Karpas-422 (cell line): ENCODE measurements around the gene SSH2. TPM values are rescaled to one million over a fixed set of nuclear protein-coding genes. Genes with fewer than 3 reads are reported as not detected.

ENCODE experiments used
- DNase-seq: peaks from one replicate; pipeline ENCODE4 v3.0.0-alpha.2; 2015
- H2AFZ ChIP-seq: fragments of 200-600 bp; sonication (generic); 2 replicates; pipeline ENCODE4 v1.6.1; 2014; ENCODE audit warnings: antibody characterized with exemption, low read length, mixed read lengths
- H3K27ac ChIP-seq: fragments of 200-600 bp; sonication (generic); 2 replicates; pipeline ENCODE4 v1.5.1; 2014; ENCODE audit warnings: mild to moderate bottlenecking, low read length, moderate library complexity
- H3K27me3 ChIP-seq: fragments of 200-600 bp; sonication (generic); 2 replicates; pipeline ENCODE4 v1.6.1; 2014; ENCODE audit warnings: low read length, mixed read lengths
- H3K36me3 ChIP-seq: fragments of 200-600 bp; sonication (generic); 2 replicates; pipeline ENCODE4 v1.6.1; 2014; ENCODE audit warnings: low read length, mixed read lengths; ENCODE audit not compliant: insufficient read depth
- H3K4me1 ChIP-seq: fragments of 200-600 bp; sonication (generic); 2 replicates; pipeline ENCODE4 v1.6.1; 2014; ENCODE audit warnings: mild to moderate bottlenecking, low read length, mixed read lengths
- H3K4me2 ChIP-seq: fragments of 200-600 bp; sonication (generic); 2 replicates; pipeline ENCODE4 v1.6.1; 2014; ENCODE audit warnings: low read length, low read depth, mild to moderate bottlenecking; ENCODE audit not compliant: poor library complexity, severe bottlenecking
- H3K4me3 ChIP-seq: fragments of 200-600 bp; sonication (generic); 2 replicates; pipeline ENCODE4 v1.5.1; 2014; ENCODE audit warnings: mild to moderate bottlenecking, antibody characterized with exemption, low read length, mixed read lengths
- H3K79me2 ChIP-seq: fragments of 200-600 bp; sonication (generic); 2 replicates; pipeline ENCODE4 v1.6.1; 2014; ENCODE audit warnings: mild to moderate bottlenecking, low read length, mixed read lengths
- H3K9ac ChIP-seq: fragments of 200-600 bp; sonication (generic); 2 replicates; pipeline ENCODE4 v1.6.0; 2014; ENCODE audit warnings: low read length
- H3K9me2 ChIP-seq: fragments of 200-600 bp; sonication (generic), shearing (Covaris generic); replicated peaks from 2 replicates; pipeline ENCODE4 v1.6.0; 2014; ENCODE audit warnings: mild to moderate bottlenecking, low read length, moderate library complexity; ENCODE audit not compliant: insufficient read depth
- H3K9me3 ChIP-seq: fragments of 300-700, 200-600 bp; sonication (generic); 2 replicates; pipeline ENCODE4 v1.6.1; 2014; ENCODE audit warnings: low read length, mixed read lengths
- H4K20me1 ChIP-seq: fragments of 200-600 bp; sonication (generic); 2 replicates; pipeline ENCODE4 v1.6.1; 2014; ENCODE audit warnings: mild to moderate bottlenecking, antibody characterized with exemption, low read length, low read depth; ENCODE audit not compliant: insufficient read depth
- total RNA-seq: library from RNA; depleted of rRNA; stranded (reverse); fragments of >200 nt; shearing (Covaris generic); gene quantifications from 2 replicates; pipeline ENCODE4 v1.2.3, GENCODE V29; 2014; ENCODE audit warnings: low replicate concordance

SSH2 gene
- total RNA-seq, 1 experiment from 2014 or later = 53.9 TPM

DNA sequence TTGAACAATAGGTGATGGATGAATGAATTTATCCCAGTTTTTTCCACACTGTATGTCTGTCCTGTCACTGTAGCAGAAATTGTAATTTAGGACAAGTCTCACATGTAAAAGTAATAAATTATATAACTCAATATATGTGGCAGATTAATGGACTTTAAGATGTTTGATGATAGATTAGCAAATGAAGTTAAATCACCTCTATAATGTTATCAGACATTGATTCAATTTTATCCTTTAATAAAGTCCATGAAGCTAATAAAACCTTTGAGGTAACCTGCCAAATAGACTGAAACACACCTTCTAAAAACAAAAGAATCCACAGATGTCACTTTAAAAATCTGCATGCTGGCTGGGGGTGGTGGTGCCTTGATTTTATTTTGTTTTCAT, 224.0 kb downstream of the SSH2 start:
- H3K9ac ChIP-seq = peak overlapping the region; percentile 64
- peak overlapping the region; percentile 71 for H3K4me2 ChIP-seq

DNA sequence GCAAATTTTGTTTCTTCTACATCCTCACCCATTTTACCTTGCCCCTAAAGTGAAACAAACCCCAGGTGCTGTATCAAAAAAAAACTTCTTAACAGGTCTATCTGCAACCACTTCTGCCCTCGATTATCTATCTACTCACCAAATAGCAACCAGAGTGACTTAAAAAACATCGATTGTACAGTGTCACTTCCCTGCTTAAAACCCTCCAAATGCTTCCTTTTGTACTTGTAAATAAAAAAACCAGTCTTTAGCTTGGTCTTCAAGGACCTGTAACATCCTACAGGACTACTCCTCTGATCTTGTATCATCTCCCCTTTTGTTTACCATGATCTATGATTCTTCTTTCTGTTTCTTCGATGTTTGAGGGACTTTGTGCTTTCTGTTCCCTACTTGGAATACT, 224.6 kb downstream of the SSH2 start:
- Histone ChIP-seq H2AFZ (no peak overlapping the region), H3K27ac (peak overlapping the region; percentile 91; the same call in 1 of the 2 replicates), H3K36me3 (peaks cover 7% of the 10 kb centered on the region; the same call in 1 of the 2 replicates), H3K9me2 (no peaks in the 10 kb centered on the region), H3K27me3 (no peaks in the 10 kb centered on the region), H3K79me2 (peaks cover 61% of the 10 kb centered on the region), H3K9ac (no peak overlapping the region), H3K4me3 (no peak overlapping the region), H3K4me1 (peaks cover 24% of the 10 kb centered on the region), H3K9me3 (no peaks in the 10 kb centered on the region), H3K4me2 (peak overlapping the region; percentile 71), H4K20me1 (no peaks in the 10 kb centered on the region)
- DNase-seq = no peak

More for the DNA sequence above, 224.0 kb downstream of the SSH2 start:
- Histone ChIP-seq H3K27ac (peak overlapping the region; percentile 91), H3K4me3 (peak overlapping the region; percentile 54), H4K20me1 (no peaks in the 10 kb centered on the region), H3K9me2 (no peaks in the 10 kb centered on the region), H3K27me3 (no peaks in the 10 kb centered on the region), H3K79me2 (peaks cover 68% of the 10 kb centered on the region), H3K9me3 (no peaks in the 10 kb centered on the region), H3K4me1 (peaks cover 24% of the 10 kb centered on the region), H3K36me3 (peaks cover 7% of the 10 kb centered on the region; the same call in 1 of the 2 replicates), H2AFZ (peak overlapping the region; percentile 48; the same call in 1 of the 2 replicates)
- DNase-seq = no peak

DNA sequence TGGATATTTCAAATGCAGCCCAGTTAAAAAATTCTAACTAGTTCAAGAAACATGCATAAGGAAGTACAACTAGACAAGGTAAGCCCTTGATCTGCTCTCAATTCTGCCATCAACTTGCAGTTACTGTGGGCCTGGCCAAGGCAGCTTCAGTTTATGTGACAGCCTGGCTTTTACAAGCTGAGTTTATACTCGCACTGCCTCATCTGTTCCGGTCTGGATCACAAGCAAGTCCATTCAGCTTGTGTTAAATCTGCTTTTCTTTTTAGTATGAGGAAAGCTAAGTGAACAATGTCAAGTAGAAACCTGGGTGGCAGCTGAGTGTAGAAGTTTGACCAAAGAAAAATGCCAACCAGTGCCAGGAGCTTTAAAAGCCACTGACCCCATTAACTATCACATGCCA, 230.7 kb downstream of the SSH2 start:
- no peaks in the 10 kb centered on the region for H3K9me3 ChIP-seq
- H3K36me3 ChIP-seq = peaks cover 10% of the 10 kb centered on the region; the same call in 1 of the 2 replicates
- no peak overlapping the region for H3K27ac ChIP-seq

DNA sequence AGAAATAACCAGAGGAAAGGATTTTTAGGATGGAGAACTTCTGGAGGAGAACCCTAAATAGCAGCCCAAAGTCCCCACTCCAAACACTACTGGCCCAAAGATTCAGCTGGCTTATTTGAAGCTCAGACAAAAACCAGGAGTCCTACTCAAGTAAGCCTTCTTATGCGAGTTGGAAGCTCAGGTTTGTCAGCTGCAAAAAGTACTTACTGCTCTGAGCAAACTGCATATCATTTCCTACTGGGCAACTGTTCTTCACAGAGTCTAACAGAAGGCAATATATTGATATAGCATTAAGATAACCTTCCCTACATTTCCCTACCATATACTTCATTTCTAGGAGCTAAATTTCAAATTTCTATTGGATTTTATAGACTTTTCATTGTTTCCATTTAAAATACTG, 231.2 kb downstream of the SSH2 start:
- Histone ChIP-seq H3K27ac (no peak overlapping the region), H3K4me2 (no peak overlapping the region), H3K4me3 (no peak overlapping the region), H2AFZ (no peak overlapping the region), H3K36me3 (peaks cover 7% of the 10 kb centered on the region; the same call in 1 of the 2 replicates), H3K79me2 (peaks cover 34% of the 10 kb centered on the region), H3K9ac (no peak overlapping the region), H3K27me3 (no peaks in the 10 kb centered on the region), H3K9me2 (no peaks in the 10 kb centered on the region), H3K9me3 (no peaks in the 10 kb centered on the region), H4K20me1 (no peaks in the 10 kb centered on the region), H3K4me1 (no peaks in the 10 kb centered on the region)
- no peak for DNase-seq

More for the DNA sequence above, 230.7 kb downstream of the SSH2 start:
- Histone ChIP-seq H3K9me2 (no peaks in the 10 kb centered on the region), H3K4me3 (no peak overlapping the region), H4K20me1 (no peaks in the 10 kb centered on the region), H3K79me2 (peaks cover 38% of the 10 kb centered on the region), H3K27me3 (no peaks in the 10 kb centered on the region), H2AFZ (no peak overlapping the region), H3K9ac (no peak overlapping the region), H3K4me2 (no peak overlapping the region), H3K4me1 (0 out of 2 replicates have a peak, but pooled peaks cover 1% of the 10 kb centered on the region)
- no peak for DNase-seq

DNA sequence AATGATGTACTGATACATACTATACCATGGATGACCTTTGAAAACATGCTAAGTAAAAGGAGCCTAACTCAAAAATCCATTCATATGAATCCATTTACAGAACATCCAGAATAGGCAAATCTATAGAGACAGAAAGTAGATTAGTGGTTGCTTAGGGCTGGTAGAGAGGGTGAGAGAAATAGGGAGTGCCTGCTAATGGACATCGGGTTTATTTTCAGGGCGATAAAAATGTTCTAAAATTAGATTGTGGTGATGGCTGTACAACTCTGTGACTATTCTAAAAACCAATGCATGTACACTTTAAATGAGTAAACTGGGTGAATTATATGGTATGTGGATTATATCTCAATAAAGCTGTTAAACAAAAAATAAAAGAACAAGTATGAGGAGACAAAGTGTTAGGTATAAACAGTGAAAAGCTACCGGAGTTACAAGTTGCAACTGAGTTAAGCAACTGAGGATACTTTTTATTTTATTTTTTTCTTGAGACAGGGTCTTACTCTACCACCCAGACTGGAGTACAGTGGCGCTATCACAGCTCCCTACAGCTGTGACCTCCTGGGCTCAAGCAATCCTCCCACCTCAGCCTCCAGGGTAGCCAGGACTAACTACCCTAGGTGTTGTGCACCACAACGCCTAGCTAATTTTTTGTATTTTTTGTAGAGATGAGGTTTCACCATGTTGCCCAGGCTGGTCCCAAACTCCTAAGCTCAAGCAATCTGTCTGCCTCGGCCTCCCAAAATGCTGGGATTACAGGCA, 231.8 kb downstream of the SSH2 start:
- Histone ChIP-seq H4K20me1 (no peaks in the 10 kb centered on the region), H3K4me3 (no peak overlapping the region), H3K36me3 (peaks cover 7% of the 10 kb centered on the region; the same call in 1 of the 2 replicates), H3K9me2 (no peaks in the 10 kb centered on the region), H3K27me3 (no peaks in the 10 kb centered on the region), H3K4me2 (no peak overlapping the region), H3K79me2 (peaks cover 32% of the 10 kb centered on the region), H2AFZ (no peak overlapping the region), H3K9ac (no peak overlapping the region), H3K4me1 (no peaks in the 10 kb centered on the region), H3K27ac (no peak overlapping the region), H3K9me3 (no peaks in the 10 kb centered on the region)
- no peak for DNase-seq

DNA sequence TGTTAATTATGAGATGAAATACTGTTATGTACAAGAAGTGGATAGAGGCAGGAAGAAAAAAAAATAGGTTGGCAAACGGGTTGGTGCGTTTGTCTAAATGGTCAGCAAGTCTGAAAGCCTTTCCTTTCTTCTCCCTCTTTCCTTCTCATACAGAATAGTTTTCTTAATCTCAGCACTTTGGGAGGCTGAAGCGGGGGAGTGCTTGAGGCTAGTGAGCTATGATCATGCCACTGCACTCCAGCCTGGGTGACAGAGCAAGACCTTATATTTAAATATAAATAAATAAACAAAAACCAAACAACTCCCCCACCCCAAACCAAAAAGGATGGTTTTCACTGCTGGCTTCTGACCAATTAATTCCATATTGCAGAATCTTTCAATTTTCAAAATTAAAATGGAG, 232.7 kb downstream of the SSH2 start:
- Histone ChIP-seq H3K79me2 (peaks cover 29% of the 10 kb centered on the region), H2AFZ (no peak overlapping the region), H3K4me2 (no peak overlapping the region), H3K4me3 (no peak overlapping the region), H3K27me3 (no peaks in the 10 kb centered on the region), H3K4me1 (no peaks in the 10 kb centered on the region), H3K36me3 (peaks cover 3% of the 10 kb centered on the region; the same call in 1 of the 2 replicates), H3K27ac (no peak overlapping the region), H4K20me1 (no peaks in the 10 kb centered on the region), H3K9me2 (no peaks in the 10 kb centered on the region), H3K9ac (no peak overlapping the region), H3K9me3 (no peaks in the 10 kb centered on the region)
- DNase-seq = no peak

DNA sequence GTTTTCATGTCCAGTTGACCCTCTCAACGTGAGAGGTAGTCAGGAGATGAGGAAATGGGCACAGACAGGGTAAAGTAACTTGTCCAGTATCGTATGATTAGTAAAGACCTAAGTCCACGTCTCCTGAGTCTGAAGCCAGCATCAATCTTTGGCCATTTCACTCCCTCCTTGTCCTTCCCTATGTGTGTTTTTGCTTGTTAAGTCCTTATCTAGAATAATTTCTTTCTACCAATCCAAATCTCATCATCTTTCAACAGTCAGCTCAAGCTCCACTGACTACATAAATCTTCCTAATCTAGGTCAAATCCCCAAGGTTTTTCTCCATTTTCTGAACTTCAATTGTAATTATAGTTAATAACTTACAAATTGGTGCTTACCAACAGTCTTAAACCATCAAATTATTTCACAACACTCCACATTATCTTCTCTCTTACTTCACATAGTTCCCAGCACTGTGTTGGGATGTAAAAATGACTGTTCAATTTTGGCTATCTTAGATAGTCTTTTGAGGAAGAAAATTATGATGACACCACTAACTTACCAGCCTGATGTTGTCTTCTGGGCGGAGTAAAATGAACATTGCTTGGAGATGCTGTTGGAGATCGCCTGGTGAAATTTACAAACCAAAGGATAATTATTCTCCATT, 235.0 kb downstream of the SSH2 start:
- Histone ChIP-seq H3K4me2 (no peak overlapping the region), H3K27me3 (no peaks in the 10 kb centered on the region), H3K79me2 (peaks cover 29% of the 10 kb centered on the region), H3K9me2 (no peaks in the 10 kb centered on the region), H3K9ac (no peak overlapping the region), H2AFZ (no peak overlapping the region), H3K27ac (no peak overlapping the region), H4K20me1 (no peaks in the 10 kb centered on the region), H3K36me3 (peaks cover 3% of the 10 kb centered on the region; the same call in 1 of the 2 replicates), H3K4me3 (no peak overlapping the region), H3K9me3 (no peaks in the 10 kb centered on the region), H3K4me1 (no peaks in the 10 kb centered on the region)
- no peak for DNase-seq

DNA sequence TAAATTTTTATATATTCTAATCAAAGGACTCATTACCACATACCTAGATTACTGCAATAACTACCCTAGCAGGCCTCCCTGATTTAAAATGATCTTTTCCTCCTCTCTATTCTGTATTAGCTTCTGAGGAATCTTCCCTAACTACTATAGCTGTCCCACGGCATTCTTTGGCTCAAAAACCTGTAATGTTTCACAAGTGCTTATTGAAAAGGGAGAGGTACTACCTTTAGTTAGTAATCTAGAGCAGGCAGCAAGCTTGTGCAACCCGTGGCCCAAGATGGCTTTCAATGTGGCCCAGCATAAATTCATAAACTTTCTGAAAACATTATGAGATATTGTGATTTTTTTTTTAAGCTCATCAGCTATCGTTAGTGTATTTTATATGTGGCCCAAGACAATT, 236.3 kb downstream of the SSH2 start:
- Histone ChIP-seq H3K79me2 (peaks cover 31% of the 10 kb centered on the region), H3K4me3 (no peak overlapping the region), H3K36me3 (no peaks in the 10 kb centered on the region; the same call in 1 of the 2 replicates), H2AFZ (no peak overlapping the region), H3K27ac (no peak overlapping the region), H3K9ac (no peak overlapping the region), H3K27me3 (no peaks in the 10 kb centered on the region), H3K4me1 (no peaks in the 10 kb centered on the region), H4K20me1 (no peaks in the 10 kb centered on the region), H3K4me2 (no peak overlapping the region), H3K9me2 (no peaks in the 10 kb centered on the region), H3K9me3 (no peaks in the 10 kb centered on the region)
- no peak for DNase-seq
